ENCODE results near the gene MBD3L2B. TPM values are rescaled to one million over a fixed set of nuclear protein-coding genes. Genes with fewer than 3 reads are reported as not detected.

Gene MBD3L2B
- total RNA-seq, 1 donor from 2014 or later: not detected

DNA sequence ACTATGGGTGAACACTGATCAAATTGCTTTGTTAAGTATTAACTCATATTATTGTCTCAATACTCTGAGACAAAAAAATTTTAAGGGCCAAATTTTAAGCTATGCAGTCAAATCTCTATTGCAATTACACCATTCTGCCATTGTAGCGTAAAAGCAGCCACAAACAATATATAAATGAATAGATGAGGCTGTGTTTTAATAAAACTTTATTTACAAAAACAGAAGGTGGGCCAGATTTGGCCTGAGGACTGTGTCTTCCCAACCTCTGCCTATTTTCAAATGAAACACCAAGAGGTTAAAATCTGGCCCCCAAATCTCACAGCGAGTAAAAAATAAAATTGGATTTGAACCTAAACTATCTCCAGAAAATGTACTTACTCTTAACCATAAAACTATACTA lies 51.7 kb downstream of the MBD3L2B start:
- TF ChIP-seq EZH2 (IDR thresholded peaks at IDR 0.05) (no peak), EZH2phosphoT487 (IDR thresholded peaks at IDR 0.05) (no peak)
- TF ChIP-seq, protein P1, sequence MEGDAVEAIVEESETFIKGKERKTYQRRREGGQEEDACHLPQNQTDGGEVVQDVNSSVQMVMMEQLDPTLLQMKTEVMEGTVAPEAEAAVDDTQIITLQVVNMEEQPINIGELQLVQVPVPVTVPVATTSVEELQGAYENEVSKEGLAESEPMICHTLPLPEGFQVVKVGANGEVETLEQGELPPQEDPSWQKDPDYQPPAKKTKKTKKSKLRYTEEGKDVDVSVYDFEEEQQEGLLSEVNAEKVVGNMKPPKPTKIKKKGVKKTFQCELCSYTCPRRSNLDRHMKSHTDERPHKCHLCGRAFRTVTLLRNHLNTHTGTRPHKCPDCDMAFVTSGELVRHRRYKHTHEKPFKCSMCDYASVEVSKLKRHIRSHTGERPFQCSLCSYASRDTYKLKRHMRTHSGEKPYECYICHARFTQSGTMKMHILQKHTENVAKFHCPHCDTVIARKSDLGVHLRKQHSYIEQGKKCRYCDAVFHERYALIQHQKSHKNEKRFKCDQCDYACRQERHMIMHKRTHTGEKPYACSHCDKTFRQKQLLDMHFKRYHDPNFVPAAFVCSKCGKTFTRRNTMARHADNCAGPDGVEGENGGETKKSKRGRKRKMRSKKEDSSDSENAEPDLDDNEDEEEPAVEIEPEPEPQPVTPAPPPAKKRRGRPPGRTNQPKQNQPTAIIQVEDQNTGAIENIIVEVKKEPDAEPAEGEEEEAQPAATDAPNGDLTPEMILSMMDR (IDR thresholded peaks at IDR 0.05): no peak
- Mint-ChIP-seq H3K9me3 (peaks cover 7% of the 10 kb centered on the region), H3K4me3 (no peak overlapping the region), H3K27me3 (ENCODE audit: insufficient read depth, low read depth) (peaks cover 2% of the 10 kb centered on the region), H3K4me1 (no peaks in the 10 kb centered on the region), H3K36me3 (no peaks in the 10 kb centered on the region), H3K27ac (no peak overlapping the region)
- Histone ChIP-seq H3K9ac (no peak overlapping the region), H4K20me1 (ENCODE audit: low read depth) (no peaks in the 10 kb centered on the region), H3K36me3 (no peaks in the 10 kb centered on the region), H3F3A (ENCODE audit: low read depth) (no peaks in the 10 kb centered on the region), H3K79me2 (ENCODE audit: low read depth) (no peaks in the 10 kb centered on the region), H3K4me3 (no peak overlapping the region), H3K4me1 (no peaks in the 10 kb centered on the region), H2AFZ (replicated peaks) (no peak overlapping the region), H3K4me2 (no peak overlapping the region), H3K9me3 (ENCODE audit: low read depth) (no peaks in the 10 kb centered on the region), H3K27ac (no peak overlapping the region), H3K27me3 (no peaks in the 10 kb centered on the region)
- no peak for DNase-seq (ENCODE audit: low spot score)

Other genes starting within 250 kb of the MBD3L2B start
- 0.15 TPM in 1 of 2 replicates, not detected in the other for gene VAV1, start 248.7 kb downstream of the MBD3L2B start, total RNA-seq (ENCODE audit: low replicate concordance)
- gene ADGRE1, start 133.9 kb downstream of the MBD3L2B start, total RNA-seq (ENCODE audit: low replicate concordance): not detected in 2 replicates
- gene MBD3L5, start 9.1 kb upstream of the MBD3L2B start, total RNA-seq (ENCODE audit: low replicate concordance): not detected in 2 replicates
- not detected in 2 replicates for gene MBD3L4, start 18.7 kb upstream of the MBD3L2B start, total RNA-seq (ENCODE audit: low replicate concordance)
- not detected in 2 replicates for gene MBD3L2, start 27.9 kb upstream of the MBD3L2B start, total RNA-seq (ENCODE audit: low replicate concordance)
- not detected in 2 replicates for gene MBD3L3, start 37.2 kb upstream of the MBD3L2B start, total RNA-seq (ENCODE audit: low replicate concordance)
- gene ZNF557, start 48.3 kb upstream of the MBD3L2B start, total RNA-seq (ENCODE audit: low replicate concordance): 11.2 and 12.9 TPM in 2 replicates

Data from neural progenitor cell (in vitro differentiated cells).